C4-2B (cell line): Measurements from ENCODE around the gene CRYAB.

Experiments
- CTCF ChIP-seq: fragments of 450-650 bp; conservative IDR thresholded peaks from 2 replicates; pipeline ENCODE4 v1.5.1; 2017; ENCODE audit warnings: mild to moderate bottlenecking
- ZFX ChIP-seq: fragments of 450-650 bp; IDR thresholded peaks from 2 replicates; pipeline ENCODE4 v1.6.1; 2017

- TF ChIP-seq CTCF (no peak), ZFX (no peak)
Measured at GRCh38 chr11:111944139-111944538, 32.6 kb upstream of the CRYAB start.
